ENCODE measurements around the gene CBY2. TPM values are rescaled to one million over a fixed set of nuclear protein-coding genes. Genes with fewer than 3 reads are reported as not detected.

The CBY2 gene
- total and polyA plus RNA-seq, 10 of the 15 experiments (the other 5 are each of a cell fraction or from before 2014, with no cell fraction given) = 0.08 to 0.64 (median 0.23) TPM; not detected in 6

DNA sequence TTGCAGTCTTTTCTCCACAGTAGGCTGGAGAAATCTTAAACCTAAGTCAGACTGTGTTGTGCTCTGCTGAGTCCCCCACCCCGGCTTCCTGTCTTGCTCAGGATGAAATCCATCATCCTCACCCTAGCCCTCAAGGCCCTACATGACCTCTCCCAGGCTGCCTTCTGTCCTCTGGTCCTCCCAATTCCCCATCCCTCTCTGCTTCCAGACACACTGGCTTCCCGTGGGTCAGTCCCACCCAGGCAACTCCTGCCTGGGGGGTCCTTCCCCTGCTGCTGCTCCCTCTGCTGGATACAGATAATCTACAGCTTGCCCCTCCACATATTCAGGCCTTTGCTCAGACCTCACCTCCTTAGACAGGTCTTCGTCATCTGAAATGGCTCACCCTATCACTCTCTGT lies 18.4 kb upstream of the CBY2 start:
- ChIA-PET SMC1A (ENCODE audit: uncharacterized antibody, unreplicated experiment) (interaction anchor here (0.7 to 2.5 kb wide), 11 partner anchors 9 to 60 kb away, joined by 3 to 19 read pairs (median 3); no protein-coding TSS in a partner anchor), POLR2A (interaction anchor here (1.1 kb wide), 1 partner anchor 58 kb away, joined by 4 read pairs; no protein-coding TSS in a partner anchor), CTCF (interaction anchor here (0.6 to 2.3 kb wide), 11 partner anchors 8 to 1201 kb away, joined by 3 to 25 read pairs (median 5); partner anchors contain the start of gene CBY2), RAD21 (ENCODE audit: unreplicated experiment) (interaction anchor here (0.5 to 1.5 kb wide), 8 partner anchors 11 to 326 kb away, joined by 3 to 8 read pairs (median 4); no protein-coding TSS in a partner anchor)
- DNase-seq (ENCODE audit: low read depth, low spot score) (no peak), FAIRE-seq (no peak), ATAC-seq (peak; percentile 63)
- intact Hi-C loops (cut with micrococcal nuclease; ENCODE audit: unreplicated experiment) (no loop called here), in situ Hi-C loops (cut with MboI) (no loop called here)
- Histone ChIP-seq H3K9me3 (replicated peaks; ENCODE audit: control insufficient read depth, insufficient read depth, low read length) (no peaks in the 10 kb centered on the region), H3K36me3 (ENCODE audit: control insufficient read depth in 2 of 2, insufficient read depth in 2 of 2, low read length in 1 of 2) (peaks cover 0 to 6% of the 10 kb centered on the region in 2 experiments; a peak in 2 of 4 replicates), H2AFZ (ENCODE audit: control insufficient read depth, low read depth, low read length) (no peak overlapping the region), H3K9ac (ENCODE audit: control insufficient read depth, insufficient read depth, low read length) (no peak overlapping the region), H4K20me1 (ENCODE audit: control insufficient read depth, insufficient read depth) (no peaks in the 10 kb centered on the region), H3K27me3 (replicated peaks in 1 of 2; ENCODE audit: control insufficient read depth in 2 of 2, insufficient read depth in 2 of 2, low read length in 1 of 2) (no peaks in the 10 kb centered on the region), H3K27ac (ENCODE audit: control insufficient read depth, insufficient read depth) (no peak overlapping the region), H3K79me2 (ENCODE audit: control insufficient read depth, insufficient read depth, low read length) (no peaks in the 10 kb centered on the region), H3K4me2 (ENCODE audit: control insufficient read depth, insufficient read depth) (no peak overlapping the region), H3K4me1 (ENCODE audit: control insufficient read depth, insufficient read depth, low read length) (no peaks in the 10 kb centered on the region), H3K4me3 (no peak overlapping the region)
- TF ChIP-seq ZBTB40 (IDR thresholded peaks at IDR 0.05; ENCODE audit: borderline replicate concordance) = no peak
- peak; percentile 27 to 36 (median 31); a peak in 4 of 6 replicates for TF ChIP-seq CTCF (IDR thresholded peaks at IDR 0.05 in 2 of 3, conservative IDR thresholded peaks at IDR 0.05 in 1 of 3; ENCODE audit: control insufficient read depth in 2 of 3, extremely low read depth in 1 of 3, insufficient read depth in 1 of 3, low read depth in 3 of 3, low read length in 3 of 3)
- BruUV-seq (replicated peaks) = no TSS peak
- 36% methylated on average over 3 of the region's 3 CpGs for WGBS (ENCODE audit: insufficient coverage, insufficient replicate concordance, low lambda C conversion rate, missing lambda C conversion rate)

Data from GM12878 (cell line).